GM12874 (cell line): ENCODE measurements around the gene IFITM2.

Source experiments
- TF ChIP-seq, protein P1 (sequence below): IDR thresholded peaks from 2 replicates; pipeline ENCODE4 v1.5.1; 2011; ENCODE audit warnings: low read depth, mild to moderate bottlenecking, control low read depth, low read length, moderate library complexity; ENCODE audit not compliant: insufficient read depth

The IFITM2 gene

DNA sequence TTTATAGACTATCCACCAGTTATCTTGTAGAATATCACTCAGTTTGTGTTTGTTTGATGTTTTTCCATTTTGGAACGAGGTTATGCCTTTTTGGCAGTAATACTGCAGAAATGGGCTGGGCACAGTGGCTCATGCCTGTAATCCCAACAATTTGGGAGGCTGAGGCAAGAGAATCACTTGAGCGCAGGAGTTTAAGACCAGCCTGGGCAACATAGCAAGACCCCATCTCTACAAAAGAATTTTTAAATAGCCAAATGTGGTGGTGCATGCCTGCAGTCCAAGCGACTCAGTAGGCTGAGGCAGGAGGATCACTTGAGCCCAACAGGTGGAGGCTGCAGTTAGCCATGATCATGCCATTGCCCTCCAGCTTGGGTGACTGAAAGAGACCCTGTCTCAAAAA is 38.9 kb downstream of the IFITM2 start:
- TF ChIP-seq, protein P1, sequence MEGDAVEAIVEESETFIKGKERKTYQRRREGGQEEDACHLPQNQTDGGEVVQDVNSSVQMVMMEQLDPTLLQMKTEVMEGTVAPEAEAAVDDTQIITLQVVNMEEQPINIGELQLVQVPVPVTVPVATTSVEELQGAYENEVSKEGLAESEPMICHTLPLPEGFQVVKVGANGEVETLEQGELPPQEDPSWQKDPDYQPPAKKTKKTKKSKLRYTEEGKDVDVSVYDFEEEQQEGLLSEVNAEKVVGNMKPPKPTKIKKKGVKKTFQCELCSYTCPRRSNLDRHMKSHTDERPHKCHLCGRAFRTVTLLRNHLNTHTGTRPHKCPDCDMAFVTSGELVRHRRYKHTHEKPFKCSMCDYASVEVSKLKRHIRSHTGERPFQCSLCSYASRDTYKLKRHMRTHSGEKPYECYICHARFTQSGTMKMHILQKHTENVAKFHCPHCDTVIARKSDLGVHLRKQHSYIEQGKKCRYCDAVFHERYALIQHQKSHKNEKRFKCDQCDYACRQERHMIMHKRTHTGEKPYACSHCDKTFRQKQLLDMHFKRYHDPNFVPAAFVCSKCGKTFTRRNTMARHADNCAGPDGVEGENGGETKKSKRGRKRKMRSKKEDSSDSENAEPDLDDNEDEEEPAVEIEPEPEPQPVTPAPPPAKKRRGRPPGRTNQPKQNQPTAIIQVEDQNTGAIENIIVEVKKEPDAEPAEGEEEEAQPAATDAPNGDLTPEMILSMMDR = no peak

DNA sequence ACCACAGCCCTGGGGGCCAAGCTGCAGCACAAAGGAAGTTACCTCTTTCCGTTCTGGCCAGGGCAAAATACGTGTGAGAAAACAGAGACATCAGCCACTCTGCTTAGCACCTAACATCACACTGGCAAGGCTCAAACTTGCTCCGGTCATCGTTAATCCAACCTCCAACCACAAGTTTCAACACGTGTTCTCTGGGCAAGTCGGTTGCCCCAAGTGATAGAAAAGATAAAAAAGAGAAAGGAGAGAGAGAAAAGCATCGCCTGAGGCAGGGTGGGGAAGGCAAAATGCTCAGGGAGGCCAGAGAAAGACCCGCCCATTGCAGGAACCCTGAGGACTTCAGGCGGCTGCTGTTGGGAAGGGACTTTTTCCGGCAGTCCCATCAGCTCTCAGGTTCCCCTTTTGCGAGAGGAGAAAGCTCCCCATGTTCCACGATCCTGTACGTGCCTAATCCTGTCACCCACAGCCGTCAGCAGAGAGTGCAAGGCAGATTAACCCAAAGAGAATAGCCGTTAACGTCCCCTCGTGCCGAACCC is 43.2 kb downstream of the IFITM2 start:
- TF ChIP-seq, protein P1 = no peak

DNA sequence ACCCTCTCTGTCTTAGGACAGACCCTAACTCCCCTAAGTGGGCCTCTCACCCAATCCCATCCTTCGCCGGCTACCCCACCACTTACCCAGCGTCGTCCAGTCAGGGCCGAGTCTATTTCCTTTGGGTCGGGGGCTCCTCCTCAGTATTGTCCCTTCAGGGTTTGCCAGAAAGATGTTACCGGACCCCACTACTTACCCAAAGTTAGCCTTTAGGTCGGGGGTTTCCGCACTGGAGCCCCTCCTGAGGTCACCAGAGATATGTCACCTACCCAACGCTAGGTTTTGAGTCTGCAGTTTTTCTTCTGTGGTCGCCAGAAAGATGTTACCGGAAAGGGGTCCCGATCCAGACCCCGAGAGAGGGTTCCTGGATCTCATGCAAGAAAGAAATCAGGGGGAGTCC is 43.8 kb downstream of the IFITM2 start:
- TF ChIP-seq, protein P1 = no peak

DNA sequence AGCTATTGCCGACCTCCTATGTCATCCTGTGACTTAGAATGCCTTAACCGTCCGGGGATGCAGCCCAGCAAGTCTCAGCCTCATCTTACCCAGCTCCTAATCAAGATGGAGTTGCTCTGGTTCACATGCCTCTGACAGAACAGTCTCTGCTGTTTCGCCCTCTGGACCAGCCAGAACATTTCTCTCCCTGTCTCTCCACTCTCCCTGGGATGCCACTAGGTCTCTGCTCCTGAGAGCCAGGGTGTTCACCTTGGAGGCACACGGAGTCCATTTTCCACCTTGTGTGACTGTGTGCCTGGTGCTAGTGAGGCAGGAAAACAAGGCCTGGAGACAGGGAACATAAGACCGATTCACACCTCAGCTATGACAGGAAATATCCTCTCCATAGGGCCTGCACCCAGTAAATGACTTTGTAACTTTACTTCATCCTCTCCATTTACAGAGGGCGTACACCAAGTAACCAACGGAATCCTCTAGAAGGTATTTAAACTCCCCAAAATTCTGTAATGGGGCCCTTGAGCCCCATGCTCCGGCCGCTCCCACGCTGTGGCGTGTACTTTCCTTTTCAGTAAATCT is 44.9 kb downstream of the IFITM2 start:
- TF ChIP-seq, protein P1 = no peak

DNA sequence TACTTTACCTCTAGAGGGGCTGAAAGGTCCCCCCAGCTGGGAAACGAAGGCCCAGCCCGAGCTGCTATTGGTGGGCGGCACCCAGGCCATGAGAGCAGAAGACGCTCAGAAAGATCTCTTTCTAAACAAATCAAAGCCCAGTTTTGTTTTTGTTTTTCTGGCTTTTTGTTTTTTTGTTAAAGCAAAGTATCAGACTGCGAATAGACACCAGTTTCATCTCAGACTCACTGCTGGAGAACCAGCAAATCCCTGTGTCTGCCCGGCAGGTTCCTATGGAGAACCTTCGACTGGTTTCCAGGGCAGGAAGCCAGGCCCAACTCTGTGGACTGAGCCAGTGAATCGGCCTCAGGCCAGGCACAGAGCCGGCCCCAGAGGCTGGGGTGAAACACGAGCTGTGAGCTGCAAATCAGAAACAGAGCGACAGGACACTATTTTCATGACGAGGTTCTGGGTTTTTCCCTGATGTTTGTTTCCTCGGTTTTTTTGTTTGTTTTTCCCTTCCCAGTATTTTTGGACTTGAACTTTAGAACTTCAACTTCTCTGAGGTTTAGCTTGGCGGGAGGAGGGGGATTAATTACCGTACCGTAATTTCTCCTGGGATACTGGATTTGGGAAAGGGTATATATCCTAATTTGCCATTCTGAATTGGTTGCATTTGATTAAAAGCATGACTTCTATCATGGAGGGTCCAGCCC is 45.7 kb downstream of the IFITM2 start:
- TF ChIP-seq, protein P1 = no peak

DNA sequence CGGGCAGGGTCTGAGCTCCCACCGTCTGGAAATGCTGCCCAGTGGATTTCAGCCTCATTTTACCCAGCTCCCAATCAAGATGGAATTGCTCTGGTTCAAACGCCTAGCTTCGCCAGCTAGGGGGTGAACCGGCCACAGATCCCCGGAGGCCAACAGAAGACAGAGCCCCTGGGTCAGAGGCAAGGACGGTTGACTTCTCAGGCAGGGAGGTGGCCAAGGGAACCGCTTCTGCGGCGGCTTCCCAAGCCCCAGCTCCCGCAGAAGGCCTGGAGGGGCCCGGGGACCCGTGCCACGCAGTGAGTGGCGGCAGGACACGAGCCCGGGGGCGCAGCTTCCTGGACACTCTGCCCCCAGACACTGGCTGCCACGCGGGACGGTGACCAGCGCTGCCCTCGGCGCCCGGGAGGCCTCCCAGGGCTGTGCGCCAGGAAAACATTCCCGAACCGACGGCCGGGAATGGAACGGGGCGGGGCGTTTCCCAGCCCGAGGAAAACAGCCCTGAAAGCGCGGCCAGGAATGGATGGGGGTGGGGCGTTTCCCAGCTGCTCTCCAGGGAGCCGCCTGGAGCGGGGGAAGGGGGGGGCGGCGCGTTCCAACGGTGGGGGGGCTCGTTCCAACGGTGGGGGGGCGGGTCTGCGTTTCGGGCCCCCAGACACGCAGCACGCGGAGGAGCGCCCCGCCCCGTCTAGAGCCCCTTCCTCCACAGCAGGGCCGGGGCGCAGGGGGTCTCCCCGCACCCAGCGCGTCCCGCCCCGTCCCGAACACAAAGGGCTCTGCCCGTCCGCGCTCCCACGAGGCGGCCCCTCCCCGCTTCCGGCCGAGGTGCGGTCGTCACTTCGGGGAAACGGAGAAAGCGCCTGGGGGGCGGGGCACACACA is 48.2 kb downstream of the IFITM2 start:
- TF ChIP-seq, protein P1 = no peak

DNA sequence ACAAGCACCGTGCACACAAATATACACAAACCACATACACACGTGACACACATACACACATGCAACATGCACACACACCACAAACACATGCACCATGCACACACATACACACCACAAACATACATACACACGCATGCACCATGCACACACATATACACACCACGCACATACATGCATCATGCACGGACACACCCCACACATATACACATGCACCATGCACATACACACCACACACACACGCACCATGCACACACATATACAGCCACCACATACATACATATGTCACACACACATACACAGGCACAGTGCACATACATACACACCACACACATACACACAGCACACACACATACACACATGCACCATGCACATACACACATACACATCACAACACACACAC is 49.0 kb downstream of the IFITM2 start:
- TF ChIP-seq, protein P1 = no peak
